HUES64 (cell line): ENCODE data around the gene DRC7.

Experiments used
- H3K27ac ChIP-seq: 2 replicates; pipeline ENCODE4 v1.7.0; 2013; ENCODE audit warnings: low read depth, low read length, inconsistent platforms
- H3K27me3 ChIP-seq: 2 replicates; pipeline ENCODE4 v1.6.1; 2013; ENCODE audit warnings: mild to moderate bottlenecking, low read length; ENCODE audit not compliant: insufficient read depth
- H3K36me3 ChIP-seq: 2 replicates; pipeline ENCODE4 v1.6.1; 2013; ENCODE audit warnings: mild to moderate bottlenecking, low read length; ENCODE audit not compliant: insufficient read depth
- H3K4me1 ChIP-seq: 2 replicates; pipeline ENCODE4 v1.6.1; 2013; ENCODE audit warnings: mild to moderate bottlenecking, low read length, moderate library complexity; ENCODE audit not compliant: insufficient read depth
- H3K4me3 ChIP-seq: 2 replicates; pipeline ENCODE4 v1.5.1; 2013; ENCODE audit warnings: mild to moderate bottlenecking, low read length, moderate library complexity
- H3K9ac ChIP-seq: 2 replicates; pipeline ENCODE4 v1.6.1; 2013; ENCODE audit warnings: mild to moderate bottlenecking, low read depth, low read length
- H3K9me3 ChIP-seq: 2 replicates; pipeline ENCODE4 v1.6.1; 2013; ENCODE audit warnings: low read depth, low read length; ENCODE audit not compliant: insufficient read depth
- WGBS: fragments of 150-250, 120-280 bp; methylation state at CpG from one replicate; pipeline ENCODE4 v1.1.7; 2013; ENCODE audit warnings: missing lambda C conversion rate; 5-methylcytosine and 5-hydroxymethylcytosine counted together

Gene DRC7

GRCh38 chr16:57688987-57689761, 5.4 kb upstream of the DRC7 start:
- WGBS, result 82% methylated on average over 15 of the region's 15 CpGs
- H3K36me3 ChIP-seq, result no peaks in the 10 kb centered on the region
- no peaks in the 10 kb centered on the region for H3K27me3 ChIP-seq
- no peaks in the 10 kb centered on the region for H3K4me1 ChIP-seq
- no peak overlapping the region for H3K9ac ChIP-seq
- H3K4me3 ChIP-seq, result no peak overlapping the region
- H3K9me3 ChIP-seq, result no peaks in the 10 kb centered on the region
- no peak overlapping the region for H3K27ac ChIP-seq

- Histone ChIP-seq H3K27me3 (no peaks in the 10 kb centered on the region), H3K9ac (no peak overlapping the region), H3K4me1 (no peaks in the 10 kb centered on the region), H3K36me3 (no peaks in the 10 kb centered on the region), H3K4me3 (no peak overlapping the region), H3K9me3 (no peaks in the 10 kb centered on the region), H3K27ac (no peak overlapping the region)
- WGBS, result 77% methylated on average over 13 of the region's 13 CpGs
These were observed 4.6 kb upstream of the DRC7 start for GRCh38 chr16:57689762-57690558.

GRCh38 chr16:57690782-57691471, 3.7 kb upstream of the DRC7 start:
- Histone ChIP-seq H3K4me1 (no peaks in the 10 kb centered on the region), H3K36me3 (no peaks in the 10 kb centered on the region), H3K27ac (no peak overlapping the region), H3K4me3 (no peak overlapping the region), H3K9ac (no peak overlapping the region), H3K27me3 (no peaks in the 10 kb centered on the region), H3K9me3 (no peaks in the 10 kb centered on the region)
- 89% methylated on average over 4 of the region's 4 CpGs for WGBS

- WGBS, result 84% methylated on average over 2 of the region's 2 CpGs
- no peak overlapping the region for H3K4me3 ChIP-seq
- no peaks in the 10 kb centered on the region for H3K4me1 ChIP-seq
These were observed 2.0 kb upstream of the DRC7 start for GRCh38 chr16:57692636-57693035.

GRCh38 chr16:57693550-57693949, 1.1 kb upstream of the DRC7 start:
- 84% methylated on average over 4 of the region's 4 CpGs for WGBS
- Histone ChIP-seq H3K27me3 (no peaks in the 10 kb centered on the region), H3K4me1 (no peaks in the 10 kb centered on the region), H3K9me3 (no peaks in the 10 kb centered on the region), H3K9ac (no peak overlapping the region), H3K27ac (no peak overlapping the region), H3K36me3 (no peaks in the 10 kb centered on the region), H3K4me3 (no peak overlapping the region)

More at GRCh38 chr16:57692636-57693035, 2.0 kb upstream of the DRC7 start:
- Histone ChIP-seq H3K9ac (no peak overlapping the region), H3K27me3 (no peaks in the 10 kb centered on the region), H3K9me3 (no peaks in the 10 kb centered on the region), H3K27ac (no peak overlapping the region), H3K36me3 (no peaks in the 10 kb centered on the region)

- WGBS, result 65% methylated on average over 10 of the region's 10 CpGs
- H3K9me3 ChIP-seq, result no peaks in the 10 kb centered on the region
- H3K4me3 ChIP-seq, result no peak overlapping the region
- H3K27me3 ChIP-seq, result no peaks in the 10 kb centered on the region
- no peaks in the 10 kb centered on the region for H3K4me1 ChIP-seq
- H3K27ac ChIP-seq, result no peak overlapping the region
- no peaks in the 10 kb centered on the region for H3K36me3 ChIP-seq
- no peak overlapping the region for H3K9ac ChIP-seq
These were observed 328 bp upstream of the DRC7 start for GRCh38 chr16:57694231-57694724.

GRCh38 chr16:57695680-57696069, 1.1 kb downstream of the DRC7 start:
- Histone ChIP-seq H3K9me3 (no peaks in the 10 kb centered on the region), H3K27ac (no peak overlapping the region), H3K36me3 (no peaks in the 10 kb centered on the region), H3K4me1 (no peaks in the 10 kb centered on the region), H3K9ac (no peak overlapping the region), H3K27me3 (no peaks in the 10 kb centered on the region), H3K4me3 (no peak overlapping the region)
- 91% methylated on average over 5 of the region's 5 CpGs for WGBS

- H3K27me3 ChIP-seq, result no peaks in the 10 kb centered on the region
- H3K9me3 ChIP-seq, result no peaks in the 10 kb centered on the region
- 93% methylated on average over 7 of the region's 7 CpGs for WGBS
- no peak overlapping the region for H3K27ac ChIP-seq
- no peaks in the 10 kb centered on the region for H3K36me3 ChIP-seq
- H3K4me1 ChIP-seq, result no peaks in the 10 kb centered on the region
- no peak overlapping the region for H3K4me3 ChIP-seq
- H3K9ac ChIP-seq, result no peak overlapping the region
These were observed 1.6 kb downstream of the DRC7 start for GRCh38 chr16:57696240-57696639.

- no peaks in the 10 kb centered on the region for H3K4me1 ChIP-seq
- H3K4me3 ChIP-seq, result no peak overlapping the region
- no peak overlapping the region for H3K27ac ChIP-seq
- H3K27me3 ChIP-seq, result no peaks in the 10 kb centered on the region
- H3K9me3 ChIP-seq, result no peaks in the 10 kb centered on the region
- no peaks in the 10 kb centered on the region for H3K36me3 ChIP-seq
- whole genome bisulfite sequencing, result 92% methylated on average over 16 of the region's 17 CpGs
- no peak overlapping the region for H3K9ac ChIP-seq
These were observed 3.4 kb downstream of the DRC7 start for GRCh38 chr16:57697896-57698537.

- 93% methylated on average over 16 of the region's 16 CpGs for WGBS
These were observed 4.3 kb downstream of the DRC7 start for GRCh38 chr16:57698812-57699405.

More at GRCh38 chr16:57698812-57699405, 4.3 kb downstream of the DRC7 start:
- H3K27ac ChIP-seq, result no peak overlapping the region
- H3K27me3 ChIP-seq, result no peaks in the 10 kb centered on the region
- no peaks in the 10 kb centered on the region for H3K36me3 ChIP-seq
- no peak overlapping the region for H3K4me3 ChIP-seq
- H3K9ac ChIP-seq, result no peak overlapping the region
- no peaks in the 10 kb centered on the region for H3K4me1 ChIP-seq
- H3K9me3 ChIP-seq, result no peaks in the 10 kb centered on the region
